ENCODE measurements around the gene STX2.

DNA sequence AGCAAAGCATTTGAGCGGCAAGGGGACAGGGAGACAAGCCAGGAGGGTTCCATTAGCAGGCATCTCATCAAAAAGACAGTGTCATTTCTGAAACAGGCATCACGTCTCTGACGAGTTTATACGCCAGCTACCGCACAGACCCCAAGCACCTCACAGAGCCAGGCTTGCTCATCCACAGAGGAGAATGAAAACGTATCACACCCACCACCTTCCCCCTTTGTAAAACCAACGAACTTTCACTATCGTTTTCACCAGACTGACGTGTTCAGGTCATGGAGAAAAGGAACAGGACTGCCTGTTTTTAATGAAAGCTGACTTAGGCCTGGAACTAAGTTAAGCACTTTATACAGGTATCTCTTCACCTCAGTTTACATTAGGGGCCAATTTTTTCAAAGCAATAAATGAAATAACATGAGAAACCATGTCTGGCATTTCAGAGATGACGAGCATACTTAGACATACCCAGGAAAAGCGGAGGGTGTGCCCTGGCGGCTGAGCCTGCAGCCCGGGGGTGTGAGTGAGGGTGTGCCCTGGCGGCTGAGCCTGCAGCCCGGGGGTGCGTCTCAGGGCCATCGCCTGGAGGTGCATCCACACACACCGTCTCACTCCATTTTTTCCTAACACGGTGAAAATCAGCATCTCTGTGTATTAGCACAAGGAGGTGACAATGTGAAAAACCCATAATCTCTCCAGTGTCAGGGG, 41.9 kb downstream of the STX2 start:
- TF ChIP-seq POLR2AphosphoS5 (IDR thresholded peaks at IDR 0.05; ENCODE audit: low read depth, low read length), result no peak
- TF ChIP-seq POLR2A (IDR thresholded peaks at IDR 0.05; ENCODE audit: low read depth, low read length), result no peak
